GM12891 (cell line): ENCODE results near the gene ITPR1.

Experiments used
- POLR2A ChIP-seq: IDR thresholded peaks from 2 replicates; pipeline ENCODE4 v1.6.1; 2011; ENCODE audit warnings: low read depth, low read length, control low read depth
- POLR2AphosphoS5 ChIP-seq: IDR thresholded peaks from 2 replicates; pipeline ENCODE4 v1.6.1; 2011; ENCODE audit warnings: low read depth, low read length, control low read depth
- POU2F2 ChIP-seq: IDR thresholded peaks from 2 replicates; pipeline ENCODE4 v1.6.1; 2011; ENCODE audit warnings: low read depth, mild to moderate bottlenecking, control low read depth, low read length, moderate library complexity
- SPI1 ChIP-seq: IDR thresholded peaks from 2 replicates; pipeline ENCODE4 v1.6.1; 2011; ENCODE audit warnings: low read depth, low read length, control low read depth

GRCh38 chr3:4758249-4758860, 265.2 kb downstream of the ITPR1 start:
- TF ChIP-seq POU2F2 = no peak
- TF ChIP-seq POLR2AphosphoS5 = no peak
- TF ChIP-seq POLR2A = no peak
- TF ChIP-seq SPI1 = no peak
